ENCODE data around the gene GPX4.

The GPX4 gene

GRCh38 chr19:1085676-1086442 lies 17.9 kb upstream of the GPX4 start:
- DNase-seq = no peak

GRCh38 chr19:1086613-1087012 lies 17.2 kb upstream of the GPX4 start:
- no peak for DNase-seq

GRCh38 chr19:1087813-1088415 lies 15.9 kb upstream of the GPX4 start:
- peak; percentile 24 for DNase-seq

GRCh38 chr19:1088416-1089010 lies 15.3 kb upstream of the GPX4 start:
- no peak for DNase-seq

- no peak for DNase-seq
Measured at GRCh38 chr19:1089126-1089771, 14.5 kb upstream of the GPX4 start.

GRCh38 chr19:1089891-1090290 lies 13.9 kb upstream of the GPX4 start:
- no peak for DNase-seq

GRCh38 chr19:1090731-1091543 lies 12.9 kb upstream of the GPX4 start:
- DNase-seq = no peak

- no peak for DNase-seq
Measured at GRCh38 chr19:1091544-1092175, 12.1 kb upstream of the GPX4 start.

GRCh38 chr19:1093330-1093729 lies 10.5 kb upstream of the GPX4 start:
- no peak for DNase-seq

GRCh38 chr19:1093811-1094553 lies 9.8 kb upstream of the GPX4 start:
- DNase-seq = no peak

GRCh38 chr19:1094655-1094977 lies 9.2 kb upstream of the GPX4 start:
- DNase-seq = no peak

GRCh38 chr19:1094978-1095701 lies 8.7 kb upstream of the GPX4 start, which contains the start of gene POLR2E:
POLR2E (minus strand) TSS chr19:1095375; CDS start chr19:1095315, 60 bp downstream.
- peak; percentile 99 for DNase-seq

GRCh38 chr19:1097810-1098176 lies 6.0 kb upstream of the GPX4 start:
- no peak for DNase-seq

- no peak for DNase-seq
Measured at GRCh38 chr19:1098177-1099051, 5.4 kb upstream of the GPX4 start.

- no peak for DNase-seq
Measured at GRCh38 chr19:1101337-1101698, 2.5 kb upstream of the GPX4 start.

- no peak for DNase-seq
Measured at GRCh38 chr19:1102407-1103131, 1.2 kb upstream of the GPX4 start.

GRCh38 chr19:1103132-1103707 lies 574 bp upstream of the GPX4 start:
- no peak for DNase-seq

- peak; percentile 80 for DNase-seq
Measured at GRCh38 chr19:1104311-1105007, 665 bp downstream of the GPX4 start.
